Effector memory CD8-positive, alpha-beta T cell (primary cell): ENCODE measurements around the gene EIPR1.

Source experiments
- ATAC-seq: fragments of 150-1000 bp; cut with Tn5 transposase; replicated peaks from 2 replicates; pipeline ENCODE4 v1.10.0; 2021; ENCODE audit warnings: mild to moderate bottlenecking, moderate library complexity
- DNase-seq, 3 experiments: peaks; one replicate each; pipeline ENCODE4 v3.0.0; 2021
- H3K27ac Mint-ChIP-seq, 2 donors: one replicate each; pipeline ENCODE4 v1.8.0; 2022; ENCODE audit warnings: mild to moderate bottlenecking in 2 of 2, mixed read lengths in 2 of 2, moderate library complexity in 2 of 2
- H3K27me3 Mint-ChIP-seq, 2 donors: one replicate each; pipeline ENCODE4 v1.8.0; 2022; ENCODE audit warnings: mixed read lengths in 2 of 2
- H3K36me3 Mint-ChIP-seq: one replicate; pipeline ENCODE4 v1.8.0; 2022; ENCODE audit warnings: mild to moderate bottlenecking, moderate library complexity, mixed read lengths; ENCODE audit not compliant: insufficient read depth
- H3K4me1 Mint-ChIP-seq, 2 donors: one replicate each; pipeline ENCODE4 v1.8.0; 2022; ENCODE audit warnings: low read depth in 2 of 2, mixed read lengths in 2 of 2
- H3K4me3 Mint-ChIP-seq, 2 donors: one replicate each; pipeline ENCODE4 v1.8.0; 2022; ENCODE audit warnings: mild to moderate bottlenecking in 2 of 2, mixed read lengths in 2 of 2, moderate library complexity in 2 of 2
- H3K9me3 Mint-ChIP-seq, 2 donors: one replicate each; pipeline ENCODE4 v1.8.0; 2022; ENCODE audit warnings: mixed read lengths in 2 of 2

The EIPR1 gene

GRCh38 chr2:3279236-3279960, 98.2 kb downstream of the EIPR1 start:
- Mint-ChIP-seq H3K36me3 (peaks cover 8% of the 10 kb centered on the region), H3K4me3 (no peak overlapping the region), H3K27me3 (no peaks in the 10 kb centered on the region), H3K27ac (no peak overlapping the region), H3K4me1 (peaks cover 13 to 20% of the 10 kb centered on the region in 2 donors), H3K9me3 (no peaks in the 10 kb centered on the region)
- no peak for ATAC-seq
- no peak for DNase-seq

GRCh38 chr2:3278521-3279218, 98.9 kb downstream of the EIPR1 start:
- peaks cover 14 to 19% of the 10 kb centered on the region in 2 donors for H3K4me1 Mint-ChIP-seq
- DNase-seq = no peak
- peaks cover 5% of the 10 kb centered on the region for H3K36me3 Mint-ChIP-seq
- H3K4me3 Mint-ChIP-seq = no peak overlapping the region
- H3K27me3 Mint-ChIP-seq = no peaks in the 10 kb centered on the region
- ATAC-seq = no peak
- no peak overlapping the region for H3K27ac Mint-ChIP-seq
- no peaks in the 10 kb centered on the region for H3K9me3 Mint-ChIP-seq

- DNase-seq (no peak), ATAC-seq (no peak)
- H3K4me3 Mint-ChIP-seq = no peak overlapping the region
- H3K36me3 Mint-ChIP-seq = peaks cover 4% of the 10 kb centered on the region
- H3K27ac Mint-ChIP-seq = peak overlapping the region in 1 of 2 donors; percentile 29
- peaks cover 15 to 19% of the 10 kb centered on the region in 2 donors for H3K4me1 Mint-ChIP-seq
- H3K9me3 Mint-ChIP-seq = no peaks in the 10 kb centered on the region
- H3K27me3 Mint-ChIP-seq = no peaks in the 10 kb centered on the region
Measured at GRCh38 chr2:3277748-3278520, 99.7 kb downstream of the EIPR1 start.

- Mint-ChIP-seq H3K27me3 (no peaks in the 10 kb centered on the region), H3K9me3 (no peaks in the 10 kb centered on the region), H3K27ac (peak overlapping the region in 1 of 2 donors; percentile 29), H3K4me1 (peaks cover 11 to 17% of the 10 kb centered on the region in 2 donors), H3K4me3 (no peak overlapping the region), H3K36me3 (peaks cover 4% of the 10 kb centered on the region)
- ATAC-seq (no peak), DNase-seq (no peak)
Measured at GRCh38 chr2:3277050-3277747, 100.4 kb downstream of the EIPR1 start.

GRCh38 chr2:3272761-3273160, 104.9 kb downstream of the EIPR1 start:
- Mint-ChIP-seq H3K4me1 (peaks cover 1 to 9% of the 10 kb centered on the region in 2 donors), H3K9me3 (no peaks in the 10 kb centered on the region), H3K27me3 (no peaks in the 10 kb centered on the region), H3K4me3 (no peak overlapping the region), H3K36me3 (no peaks in the 10 kb centered on the region), H3K27ac (no peak overlapping the region)
- no peak for ATAC-seq
- no peak for DNase-seq

- no peak overlapping the region for H3K4me3 Mint-ChIP-seq
- H3K4me1 Mint-ChIP-seq = peaks cover 8 to 13% of the 10 kb centered on the region in 2 donors
- H3K36me3 Mint-ChIP-seq = peaks cover 3% of the 10 kb centered on the region
- DNase-seq = no peak
- H3K27me3 Mint-ChIP-seq = no peaks in the 10 kb centered on the region
- no peak for ATAC-seq
- H3K27ac Mint-ChIP-seq = no peak overlapping the region
- H3K9me3 Mint-ChIP-seq = no peaks in the 10 kb centered on the region
Measured at GRCh38 chr2:3270095-3270478, 107.5 kb downstream of the EIPR1 start.

- peaks cover 8 to 13% of the 10 kb centered on the region in 2 donors for H3K4me1 Mint-ChIP-seq
- no peak for ATAC-seq
- no peaks in the 10 kb centered on the region for H3K9me3 Mint-ChIP-seq
- H3K27me3 Mint-ChIP-seq = no peaks in the 10 kb centered on the region
- DNase-seq = no peak
- H3K4me3 Mint-ChIP-seq = no peak overlapping the region
- H3K36me3 Mint-ChIP-seq = peaks cover 3% of the 10 kb centered on the region
- no peak overlapping the region for H3K27ac Mint-ChIP-seq
Measured at GRCh38 chr2:3269425-3270094, 108.1 kb downstream of the EIPR1 start.

- no peak for DNase-seq
- Mint-ChIP-seq H3K9me3 (no peaks in the 10 kb centered on the region), H3K36me3 (peaks cover 3% of the 10 kb centered on the region), H3K4me1 (peaks cover 8 to 12% of the 10 kb centered on the region in 2 donors), H3K27ac (no peak overlapping the region), H3K27me3 (no peaks in the 10 kb centered on the region), H3K4me3 (no peak overlapping the region)
- no peak for ATAC-seq
Measured at GRCh38 chr2:3268705-3269029, 109.0 kb downstream of the EIPR1 start.

GRCh38 chr2:3267869-3268704, 109.5 kb downstream of the EIPR1 start:
- H3K4me3 Mint-ChIP-seq = no peak overlapping the region
- H3K27me3 Mint-ChIP-seq = no peaks in the 10 kb centered on the region
- peaks cover 3% of the 10 kb centered on the region for H3K36me3 Mint-ChIP-seq
- peak overlapping the region in 1 of 2 donors; percentile 63 for H3K27ac Mint-ChIP-seq
- ATAC-seq (no peak), DNase-seq (no peak)
- H3K9me3 Mint-ChIP-seq = no peaks in the 10 kb centered on the region
- H3K4me1 Mint-ChIP-seq = peaks cover 8 to 9% of the 10 kb centered on the region in 2 donors

- Mint-ChIP-seq H3K36me3 (peaks cover 3% of the 10 kb centered on the region), H3K4me3 (no peak overlapping the region), H3K4me1 (peaks cover 7 to 15% of the 10 kb centered on the region in 2 donors), H3K9me3 (no peaks in the 10 kb centered on the region), H3K27me3 (no peaks in the 10 kb centered on the region), H3K27ac (peak overlapping the region; percentile 41 to 63)
- DNase-seq (no peak), ATAC-seq (no peak)
Measured at GRCh38 chr2:3266925-3267867, 110.4 kb downstream of the EIPR1 start.

- H3K9me3 Mint-ChIP-seq = no peaks in the 10 kb centered on the region
- no peak overlapping the region for H3K4me3 Mint-ChIP-seq
- H3K27ac Mint-ChIP-seq = no peak overlapping the region
- DNase-seq = no peak
- peaks cover 3% of the 10 kb centered on the region for H3K36me3 Mint-ChIP-seq
- no peak for ATAC-seq
- no peaks in the 10 kb centered on the region for H3K27me3 Mint-ChIP-seq
- H3K4me1 Mint-ChIP-seq = peaks cover 8 to 17% of the 10 kb centered on the region in 2 donors
Measured at GRCh38 chr2:3265981-3266924, 111.4 kb downstream of the EIPR1 start.
